CD4-positive, alpha-beta T cell treated with Interleukin-4 for 4 hours (primary cell): ENCODE data around the gene PTGDS.

ENCODE experiments used
- DNase-seq: peaks from one replicate; pipeline ENCODE4 v3.0.0-alpha.2; 2020

Gene PTGDS

GRCh38 chr9:136958898-136959850 is 18.1 kb upstream of the PTGDS start:
- DNase-seq: no peak

GRCh38 chr9:136960212-136960937 is 16.9 kb upstream of the PTGDS start:
- peak; percentile 45 for DNase-seq

- DNase-seq: no peak
These were observed 16.4 kb upstream of the PTGDS start for GRCh38 chr9:136960938-136961275.

- no peak for DNase-seq
These were observed 15.8 kb upstream of the PTGDS start for GRCh38 chr9:136961279-136962065.

GRCh38 chr9:136962163-136962562 is 15.1 kb upstream of the PTGDS start:
- DNase-seq: no peak

GRCh38 chr9:136962701-136963248 is 14.5 kb upstream of the PTGDS start:
- DNase-seq: no peak

GRCh38 chr9:136963341-136963740 is 14.0 kb upstream of the PTGDS start:
- DNase-seq: no peak

GRCh38 chr9:136963751-136964150 is 13.6 kb upstream of the PTGDS start:
- DNase-seq: no peak

- DNase-seq: no peak
These were observed 13.1 kb upstream of the PTGDS start for GRCh38 chr9:136964171-136964689.

GRCh38 chr9:136964833-136965422 is 12.4 kb upstream of the PTGDS start:
- no peak for DNase-seq

- DNase-seq: peak; percentile 54
These were observed 11.4 kb upstream of the PTGDS start for GRCh38 chr9:136965771-136966484.

- DNase-seq: no peak
These were observed 8.8 kb upstream of the PTGDS start for GRCh38 chr9:136968333-136969127.

- no peak for DNase-seq
These were observed 8.2 kb upstream of the PTGDS start for GRCh38 chr9:136969150-136969549.

- DNase-seq: no peak
These were observed 7.5 kb upstream of the PTGDS start for GRCh38 chr9:136969774-136970173.

GRCh38 chr9:136970361-136970760 is 6.9 kb upstream of the PTGDS start:
- no peak for DNase-seq

- no peak for DNase-seq
These were observed 5.6 kb upstream of the PTGDS start for GRCh38 chr9:136971746-136972145.

GRCh38 chr9:136972335-136972734 is 5.0 kb upstream of the PTGDS start:
- no peak for DNase-seq

- no peak for DNase-seq
These were observed 4.6 kb upstream of the PTGDS start for GRCh38 chr9:136972743-136973142.

GRCh38 chr9:136973618-136974617 is 3.4 kb upstream of the PTGDS start:
- DNase-seq: no peak
